Dendritic cell treated with granulocyte-macrophage colony-stimulating factor and Interleukin-4, amounts not matched to agents 40 ng/mL and 50 ng/mL, for 4 days (primary cell): ENCODE measurements around the gene GRIN1.

Source experiments
- H3K27ac Mint-ChIP-seq: one replicate; pipeline ENCODE4 v1.8.0; 2022; ENCODE audit warnings: mild to moderate bottlenecking, mixed read lengths
- H3K27me3 Mint-ChIP-seq: one replicate; pipeline ENCODE4 v1.8.0; 2022; ENCODE audit warnings: mild to moderate bottlenecking, mixed read lengths
- H3K36me3 Mint-ChIP-seq: one replicate; pipeline ENCODE4 v1.8.0; 2022; ENCODE audit warnings: low read depth, mixed read lengths
- H3K4me1 Mint-ChIP-seq: one replicate; pipeline ENCODE4 v1.8.0; 2022; ENCODE audit warnings: low read depth, mixed read lengths
- H3K4me3 Mint-ChIP-seq: one replicate; pipeline ENCODE4 v1.8.0; 2022; ENCODE audit warnings: mild to moderate bottlenecking, moderate library complexity, mixed read lengths
- H3K9me3 Mint-ChIP-seq: one replicate; pipeline ENCODE4 v1.8.0; 2022; ENCODE audit warnings: mixed read lengths
- intact Hi-C: fragments of 100-400 bp; cut with micrococcal nuclease; formaldehyde crosslinking; loops from one replicate; pipeline ENCODE4 v1.15.0; 2022

The GRIN1 gene

GRCh38 chr9:137108608-137109249 lies 30.2 kb upstream of the GRIN1 start:
- Mint-ChIP-seq H3K27ac (no peak overlapping the region), H3K4me3 (no peak overlapping the region), H3K36me3 (no peaks in the 10 kb centered on the region), H3K27me3 (no peaks in the 10 kb centered on the region), H3K9me3 (no peaks in the 10 kb centered on the region), H3K4me1 (peaks cover 11% of the 10 kb centered on the region)
- intact Hi-C loops = no loop called here

- Mint-ChIP-seq H3K27ac (no peak overlapping the region), H3K36me3 (no peaks in the 10 kb centered on the region), H3K4me1 (peaks cover 12% of the 10 kb centered on the region), H3K9me3 (no peaks in the 10 kb centered on the region), H3K27me3 (no peaks in the 10 kb centered on the region), H3K4me3 (no peak overlapping the region)
- intact Hi-C loops = no loop called here
Observed at GRCh38 chr9:137109250-137110146, 29.5 kb upstream of the GRIN1 start.

GRCh38 chr9:137110147-137110910 lies 28.6 kb upstream of the GRIN1 start:
- intact Hi-C loops = no loop called here
- H3K4me1 Mint-ChIP-seq = peaks cover 16% of the 10 kb centered on the region
- H3K27me3 Mint-ChIP-seq = no peaks in the 10 kb centered on the region
- H3K4me3 Mint-ChIP-seq = no peak overlapping the region
- no peaks in the 10 kb centered on the region for H3K36me3 Mint-ChIP-seq
- H3K9me3 Mint-ChIP-seq = no peaks in the 10 kb centered on the region
- H3K27ac Mint-ChIP-seq = no peak overlapping the region

- no peaks in the 10 kb centered on the region for H3K9me3 Mint-ChIP-seq
- H3K4me1 Mint-ChIP-seq = peaks cover 19% of the 10 kb centered on the region
- no peaks in the 10 kb centered on the region for H3K36me3 Mint-ChIP-seq
- no peak overlapping the region for H3K27ac Mint-ChIP-seq
- no peak overlapping the region for H3K4me3 Mint-ChIP-seq
- intact Hi-C loops = no loop called here
- H3K27me3 Mint-ChIP-seq = peaks cover 7% of the 10 kb centered on the region
Observed at GRCh38 chr9:137110911-137111787, 27.8 kb upstream of the GRIN1 start.

GRCh38 chr9:137111788-137112563 lies 27.0 kb upstream of the GRIN1 start:
- no peaks in the 10 kb centered on the region for H3K9me3 Mint-ChIP-seq
- no peaks in the 10 kb centered on the region for H3K36me3 Mint-ChIP-seq
- no peak overlapping the region for H3K27ac Mint-ChIP-seq
- intact Hi-C loops = no loop called here
- H3K4me3 Mint-ChIP-seq = no peak overlapping the region
- H3K4me1 Mint-ChIP-seq = peaks cover 19% of the 10 kb centered on the region
- H3K27me3 Mint-ChIP-seq = peaks cover 12% of the 10 kb centered on the region

GRCh38 chr9:137112564-137113384 lies 26.2 kb upstream of the GRIN1 start:
- no peaks in the 10 kb centered on the region for H3K9me3 Mint-ChIP-seq
- peaks cover 19% of the 10 kb centered on the region for H3K4me1 Mint-ChIP-seq
- H3K27ac Mint-ChIP-seq = no peak overlapping the region
- H3K36me3 Mint-ChIP-seq = no peaks in the 10 kb centered on the region
- intact Hi-C loops = no loop called here
- peak overlapping the region; percentile 64 for H3K4me3 Mint-ChIP-seq
- H3K27me3 Mint-ChIP-seq = peaks cover 15% of the 10 kb centered on the region

- intact Hi-C loops = loop anchor here (1.0 kb wide), 1 partner anchor 27 kb away; the partner anchor contains the start of gene MAN1B1
- Mint-ChIP-seq H3K9me3 (no peaks in the 10 kb centered on the region), H3K27me3 (peaks cover 15% of the 10 kb centered on the region), H3K4me3 (peak overlapping the region; percentile 64), H3K4me1 (peaks cover 19% of the 10 kb centered on the region), H3K27ac (peak overlapping the region; percentile 46), H3K36me3 (no peaks in the 10 kb centered on the region)
Observed at GRCh38 chr9:137113385-137114159, 25.4 kb upstream of the GRIN1 start.

- no peaks in the 10 kb centered on the region for H3K9me3 Mint-ChIP-seq
- H3K27ac Mint-ChIP-seq = no peak overlapping the region
- H3K36me3 Mint-ChIP-seq = no peaks in the 10 kb centered on the region
- H3K4me3 Mint-ChIP-seq = peak overlapping the region; percentile 69
- H3K4me1 Mint-ChIP-seq = peaks cover 19% of the 10 kb centered on the region
- intact Hi-C loops = loop anchor here (1.0 kb wide), 1 partner anchor 28 kb away; the partner anchor contains the start of gene MAN1B1
- H3K27me3 Mint-ChIP-seq = peaks cover 15% of the 10 kb centered on the region
Observed at GRCh38 chr9:137114220-137114612, 24.7 kb upstream of the GRIN1 start.

GRCh38 chr9:137114613-137115393 lies 24.2 kb upstream of the GRIN1 start, which contains the start of gene DPP7:
Gene DPP7 (minus strand): TSS chr9:137114733. CDS start chr9:137114713, 20 bp downstream.
- peaks cover 19% of the 10 kb centered on the region for H3K4me1 Mint-ChIP-seq
- no peaks in the 10 kb centered on the region for H3K36me3 Mint-ChIP-seq
- H3K27me3 Mint-ChIP-seq = peaks cover 15% of the 10 kb centered on the region
- no peaks in the 10 kb centered on the region for H3K9me3 Mint-ChIP-seq
- intact Hi-C loops = loop anchor here (1.0 kb wide), 1 partner anchor 29 kb away; the partner anchor contains the start of gene MAN1B1
- peak within 1 kb of the TSS; percentile 46 for H3K27ac Mint-ChIP-seq
- peak within 1 kb of the TSS; percentile 69 for H3K4me3 Mint-ChIP-seq

GRCh38 chr9:137115394-137116026 lies 23.4 kb upstream of the GRIN1 start:
- peaks cover 19% of the 10 kb centered on the region for H3K27me3 Mint-ChIP-seq
- peaks cover 19% of the 10 kb centered on the region for H3K4me1 Mint-ChIP-seq
- no peak overlapping the region for H3K27ac Mint-ChIP-seq
- H3K36me3 Mint-ChIP-seq = no peaks in the 10 kb centered on the region
- H3K4me3 Mint-ChIP-seq = no peak overlapping the region
- intact Hi-C loops = no loop called here
- no peaks in the 10 kb centered on the region for H3K9me3 Mint-ChIP-seq
